Cortex of kidney (tissue), 1 donor: ENCODE measurements around the gene MARVELD2.
"Not testable (repeated sequence)": the region's sequence is repeated elsewhere in the genome, so short reads cannot be mapped to it uniquely, and the experiment has no call there.

Source experiments
- DNase-seq: peaks from one replicate; lab custom pipeline; 2025; lab: John Stamatoyannopoulos, UW

The MARVELD2 gene, protein sequence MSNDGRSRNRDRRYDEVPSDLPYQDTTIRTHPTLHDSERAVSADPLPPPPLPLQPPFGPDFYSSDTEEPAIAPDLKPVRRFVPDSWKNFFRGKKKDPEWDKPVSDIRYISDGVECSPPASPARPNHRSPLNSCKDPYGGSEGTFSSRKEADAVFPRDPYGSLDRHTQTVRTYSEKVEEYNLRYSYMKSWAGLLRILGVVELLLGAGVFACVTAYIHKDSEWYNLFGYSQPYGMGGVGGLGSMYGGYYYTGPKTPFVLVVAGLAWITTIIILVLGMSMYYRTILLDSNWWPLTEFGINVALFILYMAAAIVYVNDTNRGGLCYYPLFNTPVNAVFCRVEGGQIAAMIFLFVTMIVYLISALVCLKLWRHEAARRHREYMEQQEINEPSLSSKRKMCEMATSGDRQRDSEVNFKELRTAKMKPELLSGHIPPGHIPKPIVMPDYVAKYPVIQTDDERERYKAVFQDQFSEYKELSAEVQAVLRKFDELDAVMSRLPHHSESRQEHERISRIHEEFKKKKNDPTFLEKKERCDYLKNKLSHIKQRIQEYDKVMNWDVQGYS

DNA sequence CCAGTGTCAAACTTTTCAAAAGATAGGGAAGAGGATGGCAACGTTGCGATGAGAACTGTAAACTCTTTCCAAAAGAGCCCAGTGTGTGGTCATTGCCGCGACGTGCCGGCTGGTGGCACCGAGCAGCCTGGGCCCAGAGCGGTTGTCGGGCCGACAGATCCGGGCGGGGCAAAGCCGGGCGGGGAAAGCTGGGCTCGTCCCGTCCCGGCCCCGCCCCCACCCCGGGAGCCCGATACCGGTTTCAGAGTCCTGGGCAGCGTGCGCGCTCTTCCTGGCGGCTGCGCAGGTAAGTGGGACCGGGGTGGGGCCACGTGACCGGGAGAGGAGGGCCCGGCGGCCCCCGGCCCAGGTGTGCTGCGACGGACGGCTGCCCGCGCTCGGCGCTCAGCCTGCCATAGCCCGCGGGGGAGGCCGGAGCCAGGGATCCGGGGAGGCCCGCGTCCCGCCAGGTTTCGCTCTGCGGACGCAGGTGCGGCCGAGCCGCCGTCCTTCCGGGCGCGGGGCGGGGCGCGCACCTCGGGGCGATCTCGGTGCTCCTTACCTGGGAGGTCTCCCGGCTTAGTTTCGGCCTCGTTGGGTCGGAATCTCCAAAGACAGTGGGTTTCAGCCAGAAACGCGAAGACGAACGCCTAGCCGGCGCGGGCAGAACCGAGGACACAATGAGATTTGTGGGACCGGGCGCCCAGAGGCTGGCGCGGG lies at the start of gene MARVELD2:
MARVELD2 (plus strand) TSS at position 232 of the 699 bp plus-strand sequence. CDS start 4,270 bp downstream, outside the sequence.
- peak; percentile 58 for DNase-seq

DNA sequence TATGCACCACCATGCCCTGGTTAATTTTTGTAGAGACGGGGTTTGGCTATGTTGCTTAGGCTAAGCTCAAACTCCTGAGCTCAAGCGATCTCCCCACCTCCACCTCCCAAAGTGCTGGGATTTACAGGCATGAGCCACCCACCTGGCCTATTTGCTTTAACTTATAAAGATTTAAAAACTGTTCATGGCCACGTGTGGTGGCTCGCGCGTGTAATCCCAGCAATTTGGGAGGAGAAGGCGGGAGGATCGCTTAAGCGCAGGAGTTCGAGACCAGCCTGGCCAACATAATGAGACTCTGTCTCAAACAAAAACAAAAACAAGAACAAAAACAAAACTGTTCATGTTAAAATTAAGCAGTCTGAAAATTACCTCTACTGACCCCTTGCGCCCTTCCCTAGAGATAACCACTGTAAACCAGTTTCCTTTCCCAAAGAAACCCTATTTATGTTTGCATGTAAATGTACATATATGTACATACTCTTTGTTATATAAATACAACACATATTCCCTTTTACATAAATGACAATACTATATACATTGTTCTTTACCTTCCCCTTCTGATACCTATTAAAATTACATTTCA lies 47.1 kb upstream of the MARVELD2 start:
- no peak for DNase-seq

DNA sequence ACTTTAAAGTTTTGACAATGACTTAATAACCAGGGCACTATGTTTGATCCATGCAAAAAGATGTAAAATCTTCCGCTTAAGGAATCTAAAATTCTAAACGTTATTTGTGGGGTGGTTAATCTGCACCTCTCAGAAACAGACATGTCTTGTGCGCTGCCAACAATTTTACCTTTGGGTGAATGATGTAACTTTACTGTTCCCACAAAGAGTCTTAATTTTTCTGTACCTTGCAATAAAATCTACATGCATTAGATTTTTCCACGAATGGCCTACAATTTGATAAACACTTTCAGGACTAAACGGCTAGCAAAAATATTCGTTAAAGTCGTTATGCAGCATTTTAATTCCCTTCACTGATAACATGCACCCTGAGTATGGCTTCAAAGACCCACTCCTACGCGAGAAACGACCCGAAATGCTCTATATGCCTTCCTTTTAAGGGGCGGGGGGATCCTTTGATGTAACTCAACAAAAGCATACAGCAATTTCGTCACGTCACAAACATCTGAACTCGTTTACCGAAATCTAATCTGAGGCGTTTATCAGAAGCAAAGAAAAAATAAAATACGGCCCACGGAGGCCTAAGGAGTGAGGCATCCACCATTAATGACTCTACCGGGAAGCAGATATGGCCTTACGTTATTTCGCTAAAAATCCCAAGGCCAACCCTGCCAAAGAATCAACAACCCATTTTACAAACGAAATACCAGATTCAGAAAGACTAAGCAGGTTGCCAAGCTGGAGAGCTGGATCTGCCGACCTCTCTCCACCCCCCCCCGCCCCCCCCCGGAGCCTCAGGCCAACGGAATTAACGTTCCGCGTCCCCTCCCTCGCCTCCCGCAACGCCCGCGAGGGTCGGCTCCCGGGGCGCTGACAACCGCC lies 46.2 kb upstream of the MARVELD2 start:
- no peak for DNase-seq

DNA sequence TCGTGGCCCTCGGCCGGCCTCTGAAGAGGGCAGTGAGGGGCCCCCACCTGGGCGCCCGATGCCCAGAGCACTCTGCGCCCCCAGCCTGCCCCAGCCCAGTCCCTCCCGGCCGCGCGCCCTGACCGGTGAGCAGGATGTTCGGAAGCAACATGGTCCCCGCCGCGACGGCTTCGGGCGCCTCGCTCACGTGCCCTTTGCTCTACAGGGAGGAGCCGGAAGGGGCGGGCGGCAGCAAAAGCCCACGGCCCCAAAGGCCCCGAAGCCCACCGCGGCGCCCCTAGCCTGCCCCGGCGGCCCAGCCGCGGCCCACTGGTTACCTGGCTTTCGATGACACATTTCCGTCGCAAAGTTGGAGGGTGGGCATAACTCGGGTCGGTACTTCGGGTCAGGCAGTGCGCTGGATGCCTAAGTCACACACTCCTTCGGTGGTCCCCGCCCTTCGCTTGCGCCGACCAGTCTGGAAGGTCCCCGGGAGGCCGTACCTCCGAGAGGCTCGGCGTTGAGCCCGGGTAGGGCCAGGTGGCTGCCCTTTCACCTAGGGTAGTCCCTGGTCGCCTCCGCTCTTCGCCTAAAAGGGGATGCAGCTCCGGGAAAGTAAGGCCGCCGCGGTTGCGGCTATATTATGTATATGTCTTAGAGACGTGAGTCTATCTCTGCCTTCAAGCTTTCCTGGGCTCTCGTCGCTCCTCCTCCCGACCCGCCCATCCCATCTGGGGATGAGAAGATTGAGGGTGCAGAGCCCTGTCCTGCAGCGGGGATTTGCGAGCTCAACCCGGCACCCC lies 45.4 kb upstream of the MARVELD2 start, which contains the start of the genes AK6, RAD17 and TAF9:
AK6 (minus strand) TSS at position 181 of the 782 bp plus-strand sequence; CDS start at position 151, 30 bp downstream.
RAD17 (plus strand) TSS at position 479 of the 782 bp plus-strand sequence. CDS start 2,391 bp downstream, outside the sequence.
TAF9 (minus strand) TSS at position 181 of the 782 bp plus-strand sequence. CDS start 3,783 bp downstream, outside the sequence.
- peak; percentile 63 for DNase-seq

DNA sequence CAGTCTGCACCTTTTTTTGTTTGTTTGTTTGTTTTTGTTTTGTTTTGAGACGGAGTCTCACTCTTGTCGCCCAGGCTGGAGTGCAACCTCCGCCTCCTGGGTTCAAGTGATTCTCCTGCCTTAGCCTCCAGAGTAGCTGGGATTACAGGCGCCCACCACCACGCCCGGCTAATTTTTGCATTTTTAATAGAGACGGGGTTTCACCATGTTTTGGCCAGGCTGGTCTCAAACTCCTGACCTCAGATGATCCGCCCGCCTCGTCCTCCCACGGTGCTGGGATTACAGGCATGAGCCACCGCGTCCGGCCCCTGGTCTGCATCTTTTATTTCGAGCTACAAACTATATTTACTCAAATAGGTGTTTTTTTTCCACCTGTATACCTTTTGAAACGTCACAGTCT lies 44.6 kb upstream of the MARVELD2 start:
- not testable (repeated sequence) for DNase-seq

DNA sequence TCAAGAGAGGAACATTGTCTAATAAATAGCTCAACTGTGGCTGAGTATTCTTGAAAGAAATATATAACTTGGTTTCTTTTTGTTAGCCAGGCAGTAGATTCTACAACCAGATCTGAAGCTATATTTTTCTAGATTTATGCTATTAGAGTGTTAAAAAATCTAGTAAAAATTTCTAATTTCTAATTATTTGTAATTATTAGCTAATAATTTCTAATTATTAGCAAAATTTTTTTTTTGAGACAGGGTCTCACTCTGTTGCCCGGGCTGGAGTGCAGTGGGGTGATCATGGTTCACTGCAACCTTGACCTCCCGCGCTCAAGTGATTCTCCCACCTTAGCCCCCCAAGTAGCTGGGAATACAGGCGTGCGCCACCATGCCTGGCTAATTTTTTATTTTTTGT lies 42.5 kb upstream of the MARVELD2 start:
- DNase-seq, result no peak

DNA sequence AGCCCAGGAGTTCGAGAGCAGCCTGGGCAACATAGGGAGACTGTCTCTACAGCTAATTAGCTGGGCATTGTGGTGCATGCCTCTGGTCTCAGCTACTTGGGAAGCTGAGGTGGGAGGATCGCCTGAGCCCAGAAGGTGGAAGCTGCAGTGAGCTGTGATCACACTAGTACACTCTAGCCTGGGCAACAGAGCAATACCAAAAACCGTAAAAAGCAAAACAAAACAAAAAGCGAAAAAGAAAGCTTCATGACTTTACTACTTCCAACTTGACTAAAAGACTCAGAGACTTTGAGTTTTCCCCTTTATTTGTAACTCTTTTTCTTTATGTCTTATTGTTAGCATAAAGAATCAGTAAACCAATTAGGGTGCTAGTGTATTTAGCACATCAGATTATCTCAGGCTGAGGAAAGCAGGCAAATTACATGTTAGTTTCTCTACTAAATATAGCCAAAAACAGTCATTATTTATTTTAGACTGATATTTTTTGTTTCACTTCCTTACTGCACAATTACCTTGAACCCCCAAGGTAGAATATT lies 39.9 kb upstream of the MARVELD2 start:
- no peak for DNase-seq

DNA sequence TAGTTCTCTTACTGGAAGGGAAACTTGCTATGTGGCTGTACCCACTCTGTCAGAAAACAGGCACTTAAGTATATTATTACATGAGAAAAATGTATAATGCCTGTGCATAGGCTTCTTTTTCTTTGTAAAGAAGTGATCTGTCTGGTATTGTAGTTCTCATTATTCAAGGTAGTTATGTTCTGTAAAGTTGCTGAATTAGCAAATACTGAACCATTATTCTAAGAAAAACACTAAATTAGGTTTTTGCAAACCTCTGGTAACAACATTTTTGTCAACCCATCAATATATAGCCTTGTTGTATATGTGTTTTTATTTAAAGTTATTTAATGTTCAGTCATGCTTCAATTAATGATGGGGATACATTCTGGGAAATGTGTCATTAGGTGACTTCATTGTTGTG lies 36.5 kb upstream of the MARVELD2 start:
- no peak for DNase-seq

DNA sequence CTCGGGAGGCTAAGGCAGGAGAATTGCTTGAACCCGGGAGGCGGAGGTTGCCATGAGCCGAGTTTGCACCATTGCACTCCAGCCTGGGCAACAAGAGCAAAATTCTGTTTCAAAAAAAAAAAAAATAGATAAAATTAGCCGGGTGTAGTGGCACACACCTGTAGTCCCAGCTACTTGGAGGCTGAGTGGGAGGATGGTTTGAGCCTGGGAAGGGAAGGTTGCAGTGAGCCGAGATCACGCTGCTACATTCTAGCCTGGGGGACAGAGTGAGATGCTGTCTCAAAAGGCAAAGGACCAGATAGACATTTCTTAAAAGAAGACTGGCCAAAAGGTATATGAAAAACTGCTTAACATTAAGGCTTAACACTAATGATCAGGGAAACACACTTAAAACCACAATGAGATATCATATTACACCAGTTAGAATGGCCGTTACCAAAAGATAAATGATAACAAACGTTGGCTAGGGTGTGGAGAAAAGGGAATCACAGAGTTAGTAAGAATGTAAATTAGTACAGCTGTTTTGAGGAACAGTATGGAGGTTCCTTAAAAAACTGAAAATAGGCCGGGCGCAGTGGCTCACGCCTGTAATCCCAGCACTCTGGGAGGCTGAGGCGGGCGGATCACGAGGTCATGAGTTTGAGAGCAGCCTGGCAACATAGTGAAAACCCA lies 10.1 kb upstream of the MARVELD2 start:
- no peak for DNase-seq

DNA sequence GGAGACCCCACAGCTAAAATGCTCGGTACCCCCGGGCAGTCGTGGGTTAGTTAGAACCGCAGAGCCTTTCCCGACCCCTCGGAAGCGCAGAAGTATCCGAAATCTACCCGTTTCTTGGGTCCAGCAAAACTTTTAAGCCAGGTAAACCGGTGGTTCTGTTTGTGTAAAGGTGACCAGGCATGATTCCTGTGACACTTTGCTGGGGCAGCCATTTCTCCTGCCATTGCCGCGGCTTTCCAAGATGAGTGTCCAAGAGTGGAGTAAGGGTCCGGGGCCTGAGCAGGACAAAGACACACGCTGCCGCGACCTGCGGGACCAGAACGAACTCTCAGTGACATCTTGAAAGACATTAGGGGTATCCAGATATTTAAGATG lies 655 bp downstream of the MARVELD2 start:
- no peak for DNase-seq

DNA sequence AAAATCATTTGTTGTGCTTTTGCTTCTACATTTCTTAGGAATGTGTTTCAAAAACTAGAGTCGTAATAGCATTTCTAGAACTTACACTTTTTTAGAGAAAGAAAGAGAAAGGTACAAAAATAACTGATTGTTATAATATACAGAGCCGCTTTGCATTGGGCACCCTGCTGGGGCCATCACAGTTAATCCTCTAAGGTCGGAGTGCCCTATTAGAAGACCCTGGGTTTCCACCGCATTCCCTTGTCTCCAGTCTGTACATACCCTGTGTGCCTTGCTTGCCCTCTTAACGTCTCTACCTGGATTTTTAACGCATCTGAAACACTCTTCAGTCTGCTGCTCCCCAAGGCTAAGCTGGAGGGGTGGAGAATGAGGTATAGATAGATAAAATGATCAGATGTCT lies 1.3 kb downstream of the MARVELD2 start:
- no peak for DNase-seq

DNA sequence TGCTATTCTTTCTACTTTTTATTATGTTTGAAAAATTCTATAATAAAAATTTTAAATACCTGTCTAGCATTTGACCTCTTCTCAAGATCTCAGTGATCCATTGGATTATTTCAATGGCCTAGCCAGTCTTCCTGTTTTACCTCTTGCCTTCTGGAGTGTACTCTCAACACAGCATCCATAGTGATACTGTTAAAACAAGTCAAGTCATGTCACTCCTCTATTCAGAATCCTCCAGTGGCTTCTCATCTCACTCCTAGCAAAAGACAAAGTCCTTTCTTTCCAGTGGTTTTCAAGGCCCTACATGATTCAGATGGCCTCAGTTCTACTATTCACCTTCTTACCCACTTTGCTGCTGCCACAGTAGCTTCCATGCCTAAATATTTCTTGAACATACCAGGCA lies 1.8 kb downstream of the MARVELD2 start:
- no peak for DNase-seq

DNA sequence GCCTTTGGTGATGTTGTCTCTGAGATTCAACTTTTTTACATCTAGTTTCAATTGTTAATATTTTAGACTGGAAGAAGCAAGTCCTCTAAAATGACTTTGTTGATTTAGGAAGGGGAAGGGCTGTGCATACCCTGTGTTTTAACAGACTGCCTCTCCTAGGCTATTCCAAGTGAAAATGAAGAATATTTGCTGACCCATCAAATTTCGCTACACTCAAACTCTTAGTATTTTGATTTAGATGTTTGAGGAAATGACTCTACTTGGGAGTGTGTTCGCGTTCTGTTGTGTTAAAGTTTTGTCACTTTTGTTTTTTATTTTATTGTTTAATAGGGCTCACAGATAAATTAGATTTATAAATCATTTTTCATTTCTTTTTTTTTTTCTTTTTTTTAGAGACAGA lies 3.6 kb downstream of the MARVELD2 start:
- DNase-seq, result no peak

DNA sequence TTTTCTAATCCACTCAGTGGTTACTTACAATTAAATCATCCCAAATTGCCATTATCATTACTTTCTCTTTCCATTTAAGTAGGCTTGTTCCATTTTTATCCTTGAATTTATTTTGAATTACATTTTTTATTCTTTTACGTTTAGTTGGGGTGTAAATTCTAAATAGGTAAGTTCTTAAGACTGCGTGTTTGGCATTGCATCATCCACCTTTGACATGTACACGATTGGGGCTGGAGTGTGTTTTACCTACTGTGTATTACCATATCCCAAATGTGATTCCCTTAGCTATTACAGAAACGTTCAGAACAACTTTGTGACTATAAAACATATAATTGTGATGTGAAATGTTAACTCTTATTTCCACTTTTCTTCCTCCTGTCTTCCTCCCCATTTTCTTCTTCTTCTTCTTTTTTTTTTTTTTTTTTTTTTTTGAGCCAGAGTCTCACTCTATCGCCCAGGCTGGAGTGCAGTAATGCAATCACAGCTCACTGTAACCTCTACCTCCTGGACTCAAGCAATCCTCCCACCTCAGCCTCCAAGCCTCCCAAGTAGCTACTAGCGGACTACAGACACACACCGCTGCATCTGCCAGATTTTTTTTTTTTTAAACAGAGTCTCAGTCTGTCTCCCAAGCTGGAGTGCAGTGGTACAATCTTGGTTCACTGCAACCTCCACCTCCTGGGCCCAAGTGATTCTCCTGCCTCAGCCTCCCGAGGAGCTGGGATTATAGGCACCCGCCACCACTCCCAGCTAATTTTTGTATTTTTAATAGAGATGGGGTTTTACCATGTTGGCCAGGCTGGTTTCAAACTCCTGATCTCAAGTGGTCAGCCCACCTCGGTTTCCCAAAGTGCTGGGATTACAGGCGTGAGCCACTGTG lies 16.7 kb downstream of the MARVELD2 start:
- no peak for DNase-seq

DNA sequence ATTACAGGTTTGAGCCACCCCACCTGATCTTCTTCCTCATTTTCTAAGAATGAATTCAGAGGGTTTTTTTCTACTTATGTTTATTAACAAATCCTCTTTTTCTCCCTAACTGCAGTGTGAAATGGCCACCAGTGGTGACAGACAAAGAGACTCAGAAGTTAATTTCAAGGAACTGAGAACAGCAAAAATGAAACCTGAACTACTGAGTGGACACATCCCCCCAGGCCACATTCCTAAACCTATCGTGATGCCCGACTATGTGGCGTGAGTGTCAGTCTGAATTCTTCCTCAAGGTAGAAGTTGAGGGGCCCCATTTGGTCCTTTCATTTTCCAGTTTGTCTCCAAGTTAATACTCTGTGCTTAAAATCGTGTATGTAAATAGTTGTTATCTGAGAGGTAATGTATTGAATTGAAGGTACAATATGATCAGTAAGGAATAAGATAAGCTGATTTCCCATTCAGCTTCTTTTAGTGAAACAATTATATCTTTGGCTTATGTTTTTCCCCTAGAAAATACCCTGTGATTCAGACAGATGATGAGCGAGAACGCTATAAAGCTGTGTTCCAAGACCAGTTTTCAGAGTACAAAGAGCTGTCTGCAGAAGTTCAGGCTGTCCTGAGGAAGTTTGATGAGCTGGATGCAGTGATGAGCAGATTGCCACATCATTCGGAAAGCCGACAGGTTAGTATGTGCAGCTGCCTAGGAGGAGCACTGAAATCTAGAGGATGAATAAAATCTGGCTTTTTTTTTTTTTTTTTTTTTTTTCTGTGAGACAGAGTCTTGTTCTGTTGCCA lies 17.7 kb downstream of the MARVELD2 start:
- no peak for DNase-seq

DNA sequence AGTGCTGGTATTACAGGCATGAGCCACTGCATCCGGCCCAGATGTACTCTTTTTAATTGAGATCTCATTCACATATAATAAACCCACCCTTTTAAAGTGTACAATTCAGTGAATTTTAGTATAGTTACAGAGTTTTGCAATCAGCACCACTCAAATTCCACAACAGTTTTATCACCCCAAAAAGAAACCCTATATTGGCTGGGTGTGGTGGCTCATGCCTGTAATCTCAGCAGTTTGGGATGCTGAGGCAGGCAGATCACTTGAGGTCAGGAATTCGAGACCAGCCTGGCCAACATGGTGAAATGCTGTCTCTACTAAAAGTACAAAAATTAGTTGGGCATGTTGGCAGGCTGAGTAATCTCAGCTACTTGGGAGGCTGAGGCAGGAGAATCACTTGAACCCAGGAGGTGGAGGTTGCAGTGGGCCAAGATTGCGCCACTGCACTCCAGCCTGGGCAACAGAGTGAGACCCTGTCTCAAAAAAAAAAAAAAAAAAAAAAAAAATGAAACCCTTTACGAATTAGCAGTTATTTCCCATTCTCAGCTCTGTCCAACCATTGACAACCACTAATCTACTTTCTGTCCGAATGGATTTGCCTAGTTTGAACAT lies 20.5 kb downstream of the MARVELD2 start:
- DNase-seq, result not testable (repeated sequence)

DNA sequence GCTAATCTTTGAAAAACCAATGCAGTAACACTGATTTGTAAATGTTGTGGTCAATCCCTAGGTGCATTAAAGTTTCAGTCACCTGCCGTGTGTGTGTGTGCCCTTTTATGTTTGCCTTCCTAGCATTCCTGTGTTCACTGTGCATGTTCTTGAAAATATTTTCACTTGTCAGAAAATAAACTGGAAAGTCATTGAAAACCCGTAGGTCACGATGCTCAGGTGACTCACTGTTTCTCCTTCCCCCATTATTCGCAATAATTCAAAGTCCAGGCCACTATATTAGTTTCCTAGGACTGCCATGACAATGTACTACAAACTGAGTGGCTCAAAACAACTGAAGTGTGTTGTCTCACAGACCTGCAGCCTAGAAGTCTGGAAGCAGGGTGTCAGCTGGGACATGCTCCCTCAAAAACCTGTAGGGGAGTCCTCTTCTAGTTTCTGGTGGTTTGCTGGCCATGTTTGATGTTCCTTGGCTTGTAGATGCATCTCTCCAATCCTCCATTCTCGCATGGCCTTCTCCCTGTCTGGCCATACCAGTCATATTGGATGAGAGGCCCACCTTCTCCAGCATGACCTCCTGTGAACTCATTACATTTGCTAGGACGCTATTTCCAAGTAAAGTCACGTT lies 29.3 kb downstream of the MARVELD2 start:
- no peak for DNase-seq
